ENCODE data around the gene C3orf20. TPM values are rescaled to one million over a fixed set of nuclear protein-coding genes. Genes with fewer than 3 reads are reported as not detected.

Gene C3orf20
- total and polyA plus RNA-seq, 9 of the 15 experiments (the other 6 are each of a cell fraction or from before 2014, with no cell fraction given), result 0.04 TPM; not detected in 8

DNA sequence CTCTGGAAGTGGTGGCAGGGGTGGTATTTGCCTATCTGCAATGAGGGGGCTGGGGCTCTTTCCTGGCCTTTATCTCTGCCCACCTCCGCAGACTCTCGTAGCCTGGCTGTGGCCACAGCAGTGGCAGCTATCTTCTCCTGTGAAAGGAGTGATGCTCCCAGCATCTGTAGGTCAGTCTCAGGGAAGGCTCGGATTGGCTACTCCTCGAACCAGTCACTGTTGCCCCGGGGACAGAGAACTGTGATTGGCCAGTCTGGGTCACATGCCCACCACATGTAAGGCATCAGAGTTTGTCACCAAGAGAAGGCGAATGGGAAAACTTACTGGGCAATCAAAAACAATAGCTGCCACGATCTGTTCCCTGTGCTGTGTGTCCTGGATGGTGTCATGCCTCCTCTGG, 113.7 kb downstream of the C3orf20 start:
- DNase-seq (ENCODE audit: extremely low read depth in 1 of 4, low spot score in 3 of 4), result peak in 3 of 4 experiments; percentile 46 to 59 (median 47)
- ChIA-PET POLR2A (interaction anchor here (0.9 to 1.1 kb wide), 2 partner anchors 57 to 179 kb away, joined by 3 read pairs; no protein-coding TSS in a partner anchor), CTCF (ENCODE audit: low intra/inter-chr PET ratio) (no interaction called here)
- Histone ChIP-seq H2AFZ (ENCODE audit: low read depth, low read length) (0 out of 2 replicates have a peak overlapping the region, but pooled peaks have one; percentile 12), H3K4me2 (ENCODE audit: insufficient read depth, low read length) (no peak overlapping the region), H3K4me3 (no peak overlapping the region), H3K79me2 (ENCODE audit: control insufficient read depth, insufficient read depth, low read length) (no peaks in the 10 kb centered on the region), H3K9me3 (replicated peaks; ENCODE audit: control insufficient read depth, insufficient read depth, low read depth, low read length) (no peaks in the 10 kb centered on the region), H3K9ac (ENCODE audit: insufficient read depth in 1 of 2, low read depth in 2 of 2, low read length in 2 of 2) (no peak overlapping the region), H3K9me1 (ENCODE audit: control insufficient read depth, insufficient read depth, low read length) (no peaks in the 10 kb centered on the region), H3K27ac (ENCODE audit: extremely low read depth, low read depth, low read length) (no peak overlapping the region), H3K4me1 (replicated peaks in 1 of 2; ENCODE audit: control insufficient read depth in 2 of 2, insufficient read depth in 2 of 2, low read length in 2 of 2) (no peaks in the 10 kb centered on the region; a peak in 2 of 5 replicates), H3K36me3 (ENCODE audit: control insufficient read depth, insufficient read depth, low read length) (no peaks in the 10 kb centered on the region), H3K27me3 (ENCODE audit: control insufficient read depth in 2 of 2, insufficient read depth in 2 of 2, low read length in 2 of 2) (peaks cover 20 to 70% of the 10 kb centered on the region in 2 experiments; a peak in 4 of 5 replicates), H4K20me1 (replicated peaks; ENCODE audit: control insufficient read depth, insufficient read depth, low read length) (peaks cover 9% of the 10 kb centered on the region; the same call in 1 of the 2 replicates)
- in situ Hi-C loops (cut with MboI) (no loop called here), intact Hi-C loops (cut with micrococcal nuclease) (no loop called here)
- no peak for FAIRE-seq
- 3% methylated on average over 7 of the region's 7 CpGs for WGBS (ENCODE audit: insufficient coverage, low coverage, missing lambda C conversion rate)
- ATAC-seq, result peak; percentile 27; the same call in 1 of the 3 replicates
- BruUV-seq (replicated peaks), result no TSS peak
- TF ChIP-seq, protein P1, sequence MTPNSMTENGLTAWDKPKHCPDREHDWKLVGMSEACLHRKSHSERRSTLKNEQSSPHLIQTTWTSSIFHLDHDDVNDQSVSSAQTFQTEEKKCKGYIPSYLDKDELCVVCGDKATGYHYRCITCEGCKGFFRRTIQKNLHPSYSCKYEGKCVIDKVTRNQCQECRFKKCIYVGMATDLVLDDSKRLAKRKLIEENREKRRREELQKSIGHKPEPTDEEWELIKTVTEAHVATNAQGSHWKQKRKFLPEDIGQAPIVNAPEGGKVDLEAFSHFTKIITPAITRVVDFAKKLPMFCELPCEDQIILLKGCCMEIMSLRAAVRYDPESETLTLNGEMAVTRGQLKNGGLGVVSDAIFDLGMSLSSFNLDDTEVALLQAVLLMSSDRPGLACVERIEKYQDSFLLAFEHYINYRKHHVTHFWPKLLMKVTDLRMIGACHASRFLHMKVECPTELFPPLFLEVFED (CRISPR knock-in tag; conservative IDR thresholded peaks at IDR 0.05), result no peak
- TF ChIP-seq, protein P2, sequence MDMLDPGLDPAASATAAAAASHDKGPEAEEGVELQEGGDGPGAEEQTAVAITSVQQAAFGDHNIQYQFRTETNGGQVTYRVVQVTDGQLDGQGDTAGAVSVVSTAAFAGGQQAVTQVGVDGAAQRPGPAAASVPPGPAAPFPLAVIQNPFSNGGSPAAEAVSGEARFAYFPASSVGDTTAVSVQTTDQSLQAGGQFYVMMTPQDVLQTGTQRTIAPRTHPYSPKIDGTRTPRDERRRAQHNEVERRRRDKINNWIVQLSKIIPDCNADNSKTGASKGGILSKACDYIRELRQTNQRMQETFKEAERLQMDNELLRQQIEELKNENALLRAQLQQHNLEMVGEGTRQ (CRISPR knock-in tag; IDR thresholded peaks at IDR 0.05), result peak; percentile 85
- TF ChIP-seq ZNF174 (CRISPR knock-in tag; IDR thresholded peaks at IDR 0.05) (no peak), RAD51 (IDR thresholded peaks at IDR 0.05; ENCODE audit: borderline replicate concordance, low read depth) (peak; percentile 53; the same call in 1 of the 2 replicates), NFYB (IDR thresholded peaks at IDR 0.05; ENCODE audit: extremely low read depth, insufficient read length) (peak; percentile 66)
- TF ChIP-seq, protein P3, sequence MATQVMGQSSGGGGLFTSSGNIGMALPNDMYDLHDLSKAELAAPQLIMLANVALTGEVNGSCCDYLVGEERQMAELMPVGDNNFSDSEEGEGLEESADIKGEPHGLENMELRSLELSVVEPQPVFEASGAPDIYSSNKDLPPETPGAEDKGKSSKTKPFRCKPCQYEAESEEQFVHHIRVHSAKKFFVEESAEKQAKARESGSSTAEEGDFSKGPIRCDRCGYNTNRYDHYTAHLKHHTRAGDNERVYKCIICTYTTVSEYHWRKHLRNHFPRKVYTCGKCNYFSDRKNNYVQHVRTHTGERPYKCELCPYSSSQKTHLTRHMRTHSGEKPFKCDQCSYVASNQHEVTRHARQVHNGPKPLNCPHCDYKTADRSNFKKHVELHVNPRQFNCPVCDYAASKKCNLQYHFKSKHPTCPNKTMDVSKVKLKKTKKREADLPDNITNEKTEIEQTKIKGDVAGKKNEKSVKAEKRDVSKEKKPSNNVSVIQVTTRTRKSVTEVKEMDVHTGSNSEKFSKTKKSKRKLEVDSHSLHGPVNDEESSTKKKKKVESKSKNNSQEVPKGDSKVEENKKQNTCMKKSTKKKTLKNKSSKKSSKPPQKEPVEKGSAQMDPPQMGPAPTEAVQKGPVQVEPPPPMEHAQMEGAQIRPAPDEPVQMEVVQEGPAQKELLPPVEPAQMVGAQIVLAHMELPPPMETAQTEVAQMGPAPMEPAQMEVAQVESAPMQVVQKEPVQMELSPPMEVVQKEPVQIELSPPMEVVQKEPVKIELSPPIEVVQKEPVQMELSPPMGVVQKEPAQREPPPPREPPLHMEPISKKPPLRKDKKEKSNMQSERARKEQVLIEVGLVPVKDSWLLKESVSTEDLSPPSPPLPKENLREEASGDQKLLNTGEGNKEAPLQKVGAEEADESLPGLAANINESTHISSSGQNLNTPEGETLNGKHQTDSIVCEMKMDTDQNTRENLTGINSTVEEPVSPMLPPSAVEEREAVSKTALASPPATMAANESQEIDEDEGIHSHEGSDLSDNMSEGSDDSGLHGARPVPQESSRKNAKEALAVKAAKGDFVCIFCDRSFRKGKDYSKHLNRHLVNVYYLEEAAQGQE (IDR thresholded peaks at IDR 0.05; ENCODE audit: borderline replicate concordance), result 0 out of 2 replicates have a peak, but pooled peaks have one; percentile 4
- TF ChIP-seq, protein P3 (CRISPR knock-in tag; IDR thresholded peaks at IDR 0.05; ENCODE audit: low read depth), result no peak
- TF ChIP-seq, protein P4, sequence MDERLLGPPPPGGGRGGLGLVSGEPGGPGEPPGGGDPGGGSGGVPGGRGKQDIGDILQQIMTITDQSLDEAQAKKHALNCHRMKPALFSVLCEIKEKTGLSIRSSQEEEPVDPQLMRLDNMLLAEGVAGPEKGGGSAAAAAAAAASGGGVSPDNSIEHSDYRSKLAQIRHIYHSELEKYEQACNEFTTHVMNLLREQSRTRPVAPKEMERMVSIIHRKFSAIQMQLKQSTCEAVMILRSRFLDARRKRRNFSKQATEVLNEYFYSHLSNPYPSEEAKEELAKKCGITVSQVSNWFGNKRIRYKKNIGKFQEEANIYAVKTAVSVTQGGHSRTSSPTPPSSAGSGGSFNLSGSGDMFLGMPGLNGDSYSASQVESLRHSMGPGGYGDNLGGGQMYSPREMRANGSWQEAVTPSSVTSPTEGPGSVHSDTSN (CRISPR knock-in tag; IDR thresholded peaks at IDR 0.05; ENCODE audit: low read depth), result no peak
- TF ChIP-seq, protein P4 (tag; conservative IDR thresholded peaks at IDR 0.05; ENCODE audit: low read depth), result no peak
